Measurements from ENCODE around the gene LYSMD2.

The LYSMD2 gene

GRCh38 chr15:51757450-51757849, 20.0 kb upstream of the LYSMD2 start:
- H3K36me3 ChIP-seq: no peaks in the 10 kb centered on the region
- no peak for DNase-seq
- intact Hi-C loops (cut with DNase I; ENCODE audit: low total_unique reads): no loop called here
- no peak overlapping the region for H3K27ac ChIP-seq
- peaks cover 0 to 19% (median 9%) of the 10 kb centered on the region in 4 donors for H3K4me1 ChIP-seq
- H3K4me3 ChIP-seq: no peak overlapping the region
- H3K27me3 ChIP-seq: no peaks in the 10 kb centered on the region
- TF ChIP-seq, protein P1, sequence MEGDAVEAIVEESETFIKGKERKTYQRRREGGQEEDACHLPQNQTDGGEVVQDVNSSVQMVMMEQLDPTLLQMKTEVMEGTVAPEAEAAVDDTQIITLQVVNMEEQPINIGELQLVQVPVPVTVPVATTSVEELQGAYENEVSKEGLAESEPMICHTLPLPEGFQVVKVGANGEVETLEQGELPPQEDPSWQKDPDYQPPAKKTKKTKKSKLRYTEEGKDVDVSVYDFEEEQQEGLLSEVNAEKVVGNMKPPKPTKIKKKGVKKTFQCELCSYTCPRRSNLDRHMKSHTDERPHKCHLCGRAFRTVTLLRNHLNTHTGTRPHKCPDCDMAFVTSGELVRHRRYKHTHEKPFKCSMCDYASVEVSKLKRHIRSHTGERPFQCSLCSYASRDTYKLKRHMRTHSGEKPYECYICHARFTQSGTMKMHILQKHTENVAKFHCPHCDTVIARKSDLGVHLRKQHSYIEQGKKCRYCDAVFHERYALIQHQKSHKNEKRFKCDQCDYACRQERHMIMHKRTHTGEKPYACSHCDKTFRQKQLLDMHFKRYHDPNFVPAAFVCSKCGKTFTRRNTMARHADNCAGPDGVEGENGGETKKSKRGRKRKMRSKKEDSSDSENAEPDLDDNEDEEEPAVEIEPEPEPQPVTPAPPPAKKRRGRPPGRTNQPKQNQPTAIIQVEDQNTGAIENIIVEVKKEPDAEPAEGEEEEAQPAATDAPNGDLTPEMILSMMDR (IDR thresholded peaks at IDR 0.05): no peak
- H3K9me3 ChIP-seq: no peaks in the 10 kb centered on the region

DNA sequence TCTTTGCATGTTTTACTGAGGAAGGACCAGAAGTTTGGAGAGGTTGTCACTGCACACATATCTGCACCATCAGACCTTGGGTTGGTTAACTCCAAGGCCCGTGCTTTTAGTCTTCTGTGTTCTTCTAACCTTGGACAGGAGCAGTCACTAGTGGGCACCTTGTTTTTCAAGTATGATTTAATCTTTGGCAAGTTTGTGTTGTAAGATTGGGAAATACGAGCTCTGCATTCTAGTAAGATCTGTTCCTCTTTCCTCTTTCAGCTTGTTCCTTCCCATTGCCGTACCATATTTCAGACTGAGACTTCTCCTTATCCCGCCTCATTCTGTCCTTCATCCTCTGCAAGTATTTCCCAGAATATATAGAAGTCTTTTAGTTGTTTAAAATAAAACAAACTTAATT, 19.0 kb upstream of the LYSMD2 start:
- Histone ChIP-seq H3K36me3 (no peaks in the 10 kb centered on the region), H3K4me3 (no peak overlapping the region), H3K27ac (no peak overlapping the region), H3K27me3 (no peaks in the 10 kb centered on the region), H3K4me1 (peaks cover 0 to 22% (median 10%) of the 10 kb centered on the region in 4 donors), H3K9me3 (no peaks in the 10 kb centered on the region)
- intact Hi-C loops (cut with DNase I; ENCODE audit: low total_unique reads): no loop called here
- TF ChIP-seq, protein P1 (IDR thresholded peaks at IDR 0.05): no peak
- DNase-seq: no peak

DNA sequence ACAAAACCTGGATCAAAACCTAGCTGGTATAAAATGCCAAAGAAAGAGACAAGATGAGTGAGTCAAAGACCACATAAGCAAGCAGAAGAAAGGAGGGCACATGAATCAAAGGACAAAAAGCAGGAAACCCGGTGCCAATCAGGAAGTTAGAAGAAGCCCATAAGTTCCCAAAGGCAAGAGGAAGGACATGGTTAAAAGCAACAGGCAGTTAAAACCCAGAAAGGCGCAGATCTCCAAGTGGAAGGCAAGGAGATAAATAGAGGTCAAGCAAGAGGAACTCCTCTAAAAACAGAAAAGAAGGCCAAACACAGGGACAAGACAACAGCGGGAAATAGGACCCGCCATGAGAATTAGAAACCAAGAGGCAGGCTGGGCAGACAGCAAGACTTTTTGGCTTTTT, 18.3 kb upstream of the LYSMD2 start:
- Histone ChIP-seq H3K4me1 (peaks cover 0 to 27% (median 10%) of the 10 kb centered on the region in 4 donors), H3K27me3 (no peaks in the 10 kb centered on the region), H3K9me3 (no peaks in the 10 kb centered on the region), H3K4me3 (no peak overlapping the region), H3K36me3 (no peaks in the 10 kb centered on the region), H3K27ac (no peak overlapping the region)
- DNase-seq: no peak
- TF ChIP-seq, protein P1 (IDR thresholded peaks at IDR 0.05): no peak
- intact Hi-C loops (cut with DNase I; ENCODE audit: low total_unique reads): no loop called here

- H3K4me3 ChIP-seq: no peak overlapping the region
- no peak overlapping the region for H3K27ac ChIP-seq
- H3K9me3 ChIP-seq: no peaks in the 10 kb centered on the region
- no peak for DNase-seq
- no peaks in the 10 kb centered on the region for H3K27me3 ChIP-seq
- intact Hi-C loops (cut with DNase I; ENCODE audit: low total_unique reads): no loop called here
- peaks cover 0 to 26% (median 9%) of the 10 kb centered on the region in 4 donors for H3K4me1 ChIP-seq
- TF ChIP-seq, protein P1 (IDR thresholded peaks at IDR 0.05): no peak
- no peaks in the 10 kb centered on the region for H3K36me3 ChIP-seq
Measured at GRCh38 chr15:51754267-51754666, 16.8 kb upstream of the LYSMD2 start.

DNA sequence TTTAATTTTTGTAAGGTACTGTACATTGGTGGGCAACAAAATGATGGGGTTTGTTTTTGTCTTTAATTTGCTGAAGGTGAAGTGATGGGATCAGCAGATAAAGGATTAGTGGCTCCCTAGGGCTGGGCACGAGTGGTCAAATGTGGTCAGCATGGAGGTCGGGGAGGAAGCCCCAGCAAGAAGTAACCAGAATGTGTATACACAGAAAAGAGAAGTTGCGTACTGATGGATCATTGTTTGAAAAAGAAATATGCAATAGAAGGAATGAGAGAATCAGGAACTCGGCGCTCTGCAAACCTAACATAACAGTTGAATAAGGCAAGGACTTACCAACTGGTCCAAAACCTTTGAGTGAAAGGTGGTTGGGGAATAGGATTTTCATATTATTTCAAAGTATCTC, 15.4 kb upstream of the LYSMD2 start:
- peaks cover 0 to 14% (median 5%) of the 10 kb centered on the region in 4 donors for H3K4me1 ChIP-seq
- H3K27me3 ChIP-seq: no peaks in the 10 kb centered on the region
- no peaks in the 10 kb centered on the region for H3K36me3 ChIP-seq
- DNase-seq: no peak
- TF ChIP-seq, protein P1 (IDR thresholded peaks at IDR 0.05): no peak
- no peak overlapping the region for H3K4me3 ChIP-seq
- H3K9me3 ChIP-seq: no peaks in the 10 kb centered on the region
- intact Hi-C loops (cut with DNase I; ENCODE audit: low total_unique reads): no loop called here
- no peak overlapping the region for H3K27ac ChIP-seq
